Measurements from ENCODE around the gene COQ8A. TPM values are rescaled to one million over a fixed set of nuclear protein-coding genes. Genes with fewer than 3 reads are reported as not detected.

The COQ8A gene
- total RNA-seq: 4.1 and 4.2 TPM in 2 replicates

GRCh38 chr1:226940029-226940805 lies at the start of gene COQ8A:
Gene COQ8A (plus strand): TSS chr1:226940294. CDS start chr1:226961386, 21,092 bp downstream.

Other genes with a start within 250 kb of the COQ8A start
- 2.7 and 3.2 TPM in 2 replicates for gene ITPKB, start 201.0 kb upstream of the COQ8A start, total RNA-seq
- 15.1 and 20.5 TPM in 2 replicates for gene PSEN2, start 69.7 kb upstream of the COQ8A start, total RNA-seq